Lung (tissue), 12 donors: ENCODE data around the gene CCDC157. TPM values are rescaled to one million over a fixed set of nuclear protein-coding genes. Genes with fewer than 3 reads are reported as not detected.

ENCODE experiments used
- ATAC-seq: fragments of 200-7000 bp; cut with Tn5 transposase; one replicate; pipeline ENCODE4 v1.9.1; 2020; ENCODE audit warnings: moderate number of reproducible peaks; ENCODE audit not compliant: insufficient read depth, low FRiP score
- DNase-seq, 3 donors: peaks; one replicate each; pipeline ENCODE4 v3.0.0-alpha.2; 2013 to 2017
- H3K27ac ChIP-seq, 2 donors: one replicate each; pipeline ENCODE4 v1.5.1; 2013; ENCODE audit warnings: mild to moderate bottlenecking in 2 of 2, moderate library complexity in 2 of 2, control low read depth in 1 of 2, inconsistent platforms in 1 of 2, low read depth in 1 of 2, low read length in 1 of 2
- H3K27me3 ChIP-seq, 3 donors: one replicate each; pipeline ENCODE4 v1.5.1; 2013; ENCODE audit warnings: low read length in 2 of 3; ENCODE audit not compliant: control insufficient read depth in 3 of 3, insufficient read depth in 3 of 3
- H3K36me3 ChIP-seq, 4 donors: one replicate each; pipeline ENCODE4 v1.5.1; 2013; ENCODE audit warnings: low read length in 4 of 4, mild to moderate bottlenecking in 1 of 4, moderate library complexity in 1 of 4; ENCODE audit not compliant: control insufficient read depth in 4 of 4, insufficient read depth in 4 of 4
- H3K4me1 ChIP-seq, 5 donors: one replicate each; pipeline ENCODE4 v1.5.1; 2013; ENCODE audit warnings: low read length in 5 of 5, mild to moderate bottlenecking in 2 of 5, moderate library complexity in 1 of 5; ENCODE audit not compliant: control insufficient read depth in 5 of 5, insufficient read depth in 5 of 5
- H3K4me3 ChIP-seq: one replicate; pipeline ENCODE4 v1.5.1; 2013; ENCODE audit warnings: mild to moderate bottlenecking, control low read depth, moderate library complexity
- H3K9ac ChIP-seq, 2 donors: one replicate each; pipeline ENCODE4 v1.5.1; 2013; ENCODE audit warnings: low read length in 2 of 2, control low read depth in 1 of 2; ENCODE audit not compliant: insufficient read depth in 1 of 2
- H3K9me3 ChIP-seq, 4 donors: one replicate each; pipeline ENCODE4 v1.5.1; 2013; ENCODE audit warnings: low read length in 3 of 4, mild to moderate bottlenecking in 1 of 4, moderate library complexity in 1 of 4; ENCODE audit not compliant: control insufficient read depth in 4 of 4, insufficient read depth in 3 of 4
- CTCF ChIP-seq: IDR thresholded peaks from 2 replicates; pipeline ENCODE4 v1.5.1; 2012; ENCODE audit warnings: mild to moderate bottlenecking; ENCODE audit errors: control extremely low read depth, extremely low read depth
- WGBS, 2 donors: extraction: QIAGEN DNeasy Blood & Tissue Kit; methylation state at CpG; one replicate each; pipeline ENCODE4 v1.1.7; 2013; 5-methylcytosine and 5-hydroxymethylcytosine counted together
- polyA plus RNA-seq, 2 donors: library from polyadenylated mRNA; stranded (reverse); fragments of 200-250 nt; gene quantifications; one replicate each; pipeline ENCODE4 v1.2.1, GENCODE V29; 2013
- total RNA-seq, 2 donors: library from RNA; depleted of rRNA in 1 of 2; stranded (reverse); fragments of >200 nt in 1 of 2; gene quantifications; one replicate each; pipeline ENCODE4 v1.2.1, GENCODE V29; 2014 to 2021
- donor health status: control.
- donor health status: control.
- donor health status: Bipolar disorder and iron deficiency.
- donor health status: healthy.
- donor health status: DM: yes; HTN: yes; CAD: no.

CCDC157 gene
- total and polyA plus RNA-seq, 4 donors, result 4.1 to 11.9 (median 8.5) TPM

GRCh38 chr22:30333707-30334087 is 23.1 kb upstream of the CCDC157 start:
- peaks cover 41 to 68% (median 50%) of the 10 kb centered on the region in 4 donors for H3K36me3 ChIP-seq
- 85 to 96% methylated on average over 3 of the region's 3 CpGs for WGBS, 2 donors
- no peak overlapping the region for H3K4me3 ChIP-seq
- TF ChIP-seq CTCF, result no peak
- H3K9me3 ChIP-seq, result peaks cover 0 to 2% (median 0%) of the 10 kb centered on the region in 4 donors
- H3K27ac ChIP-seq, result no peak overlapping the region
- no peak for DNase-seq
- H3K9ac ChIP-seq, result no peak overlapping the region
- no peaks in the 10 kb centered on the region for H3K27me3 ChIP-seq
- no peak for ATAC-seq
- H3K4me1 ChIP-seq, result no peaks in the 10 kb centered on the region

DNA sequence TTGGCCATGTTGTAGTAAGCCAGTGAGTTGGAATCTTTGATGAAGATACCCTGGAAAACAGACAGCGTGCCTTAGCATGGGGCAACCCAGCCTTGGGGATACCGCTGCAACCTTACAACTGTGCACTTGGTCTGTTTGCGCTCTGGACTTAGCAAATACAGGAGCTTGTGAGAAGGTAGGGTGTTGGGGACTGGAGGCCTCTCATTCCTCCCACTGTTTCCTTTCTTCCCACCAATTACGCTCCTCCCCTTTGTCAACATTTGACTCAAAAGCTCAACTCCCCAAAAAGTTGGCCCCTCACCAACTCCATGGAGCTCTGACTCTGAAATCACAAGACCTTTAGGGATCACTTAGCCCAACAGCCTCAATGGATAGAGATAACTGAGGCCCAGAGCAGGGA is 22.2 kb upstream of the CCDC157 start:
- TF ChIP-seq CTCF, result no peak
- no peak for ATAC-seq
- Histone ChIP-seq H3K36me3 (peaks cover 46 to 77% (median 57%) of the 10 kb centered on the region in 4 donors), H3K9me3 (peaks cover 0 to 2% (median 0%) of the 10 kb centered on the region in 4 donors), H3K27ac (peak overlapping the region in 1 of 2 donors; percentile 26), H3K9ac (no peak overlapping the region), H3K4me3 (no peak overlapping the region), H3K27me3 (no peaks in the 10 kb centered on the region), H3K4me1 (no peaks in the 10 kb centered on the region)
- no peak for DNase-seq
- WGBS, 2 donors, result 82% methylated on average over 4 of the region's 4 CpGs

DNA sequence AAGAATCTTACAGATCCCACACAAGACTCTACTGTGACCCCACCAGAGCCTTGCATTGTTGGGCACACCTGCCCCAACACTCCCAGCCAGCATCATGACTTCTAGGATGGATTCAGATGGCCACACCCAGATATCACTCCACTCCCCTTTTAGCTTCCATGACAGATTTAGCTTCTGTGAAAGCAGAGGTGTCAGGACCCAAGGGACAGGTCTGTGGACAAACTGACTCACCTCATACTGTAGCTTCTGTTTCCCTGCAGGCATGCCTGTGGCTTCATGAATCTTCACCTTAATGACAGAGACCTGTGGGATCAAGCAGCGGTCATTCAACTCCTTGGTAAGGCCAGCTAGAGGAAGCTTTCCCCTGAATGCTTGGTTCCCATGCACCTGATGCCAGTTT is 21.6 kb upstream of the CCDC157 start:
- H3K4me1 ChIP-seq, result no peaks in the 10 kb centered on the region
- ATAC-seq (no peak), DNase-seq (no peak)
- peaks cover 0 to 2% (median 0%) of the 10 kb centered on the region in 4 donors for H3K9me3 ChIP-seq
- no peak for TF ChIP-seq CTCF
- peaks cover 50 to 83% (median 63%) of the 10 kb centered on the region in 4 donors for H3K36me3 ChIP-seq
- H3K9ac ChIP-seq, result no peak overlapping the region
- H3K4me3 ChIP-seq, result no peak overlapping the region
- H3K27me3 ChIP-seq, result no peaks in the 10 kb centered on the region
- no peak overlapping the region for H3K27ac ChIP-seq
- WGBS, 2 donors, result 96 to 97% methylated on average over 1 of the region's 1 CpG
